GM23338 (cell line): ENCODE data around the gene RNGTT. TPM values are rescaled to one million over a fixed set of nuclear protein-coding genes. Genes with fewer than 3 reads are reported as not detected.

Experiments used
- ATAC-seq: fragments of 200-7000 bp; cut with Tn5 transposase; 3 replicates; pipeline ENCODE4 v1.9.1; 2020
- DNase-seq: peaks from one replicate; pipeline ENCODE4 v3.0.0-alpha.2; 2015; ENCODE audit warnings: low spot score
- H2AFZ ChIP-seq: fragments of 200-600 bp; sonication (generic); 2 replicates; pipeline ENCODE4 v1.8.0; 2016; ENCODE audit warnings: antibody characterized with exemption, mild to moderate bottlenecking, moderate library complexity
- H3F3A ChIP-seq: fragments of 200-600 bp; sonication (generic); replicated peaks from 2 replicates; pipeline ENCODE4 v1.8.0; 2017; ENCODE audit warnings: antibody characterized with exemption, mixed run types, low read depth
- H3K27ac ChIP-seq: fragments of 200-600 bp; sonication (generic); 2 replicates; pipeline ENCODE4 v1.6.1; 2016; ENCODE audit warnings: low read depth
- H3K27me3 ChIP-seq: fragments of 200-600 bp; sonication (generic); 2 replicates; pipeline ENCODE4 v1.8.0; 2016; ENCODE audit warnings: mild to moderate bottlenecking, mixed run types, moderate library complexity; ENCODE audit not compliant: insufficient read depth
- H3K36me3 ChIP-seq: fragments of 200-600 bp; sonication (generic); 2 replicates; pipeline ENCODE4 v1.8.0; 2016; ENCODE audit warnings: mild to moderate bottlenecking; ENCODE audit not compliant: insufficient read depth
- H3K4me1 ChIP-seq: fragments of 200-600 bp; sonication (generic); 2 replicates; pipeline ENCODE4 v1.8.0; 2016; ENCODE audit warnings: mild to moderate bottlenecking, moderate library complexity; ENCODE audit not compliant: insufficient read depth
- H3K4me2 ChIP-seq: fragments of 200-600 bp; sonication (generic); 2 replicates; pipeline ENCODE4 v1.7.1; 2017; ENCODE audit warnings: mixed run types
- H3K4me3 ChIP-seq: fragments of 200-600 bp; sonication (generic); 2 replicates; pipeline ENCODE4 v1.6.1; 2016; ENCODE audit warnings: mixed run types
- H3K79me2 ChIP-seq: fragments of 200-600 bp; sonication (generic); replicated peaks from 2 replicates; pipeline ENCODE4 v1.8.0; 2017; ENCODE audit warnings: mild to moderate bottlenecking; ENCODE audit not compliant: insufficient read depth
- H3K9me2 ChIP-seq: fragments of 200-600 bp; sonication (generic); 2 replicates; pipeline ENCODE4 v1.8.0; 2017; ENCODE audit not compliant: insufficient read depth
- H4K20me1 ChIP-seq: fragments of 200-600 bp; sonication (generic); replicated peaks from 2 replicates; pipeline ENCODE4 v1.8.0; 2017; ENCODE audit warnings: mild to moderate bottlenecking; ENCODE audit not compliant: insufficient read depth
- H3K27ac Mint-ChIP-seq: 2 replicates; pipeline ENCODE4 v1.8.0; 2020; ENCODE audit warnings: inconsistent platforms, mild to moderate bottlenecking, moderate library complexity, mixed read lengths
- H3K27me3 Mint-ChIP-seq: 3 replicates; pipeline ENCODE4 v1.8.0; 2022; ENCODE audit warnings: low read depth, mild to moderate bottlenecking, moderate library complexity, mixed read lengths, inconsistent platforms; ENCODE audit not compliant: insufficient read depth, poor library complexity
- H3K36me3 Mint-ChIP-seq: 3 replicates; pipeline ENCODE4 v1.8.0; 2021; ENCODE audit warnings: low read depth, mild to moderate bottlenecking, inconsistent platforms, moderate library complexity, mixed read lengths
- H3K4me1 Mint-ChIP-seq: 3 replicates; pipeline ENCODE4 v1.8.0; 2020; ENCODE audit warnings: mild to moderate bottlenecking, inconsistent platforms, mixed read lengths
- H3K4me3 Mint-ChIP-seq: 3 replicates; pipeline ENCODE4 v1.8.0; 2021; ENCODE audit warnings: moderate library complexity, mild to moderate bottlenecking, inconsistent platforms, mixed read lengths
- H3K9me3 Mint-ChIP-seq: 3 replicates; pipeline ENCODE4 v1.8.0; 2020; ENCODE audit warnings: moderate library complexity, mild to moderate bottlenecking, inconsistent platforms, mixed read lengths
- CREB1 ChIP-seq: fragments of 250-450 bp; sonication (Bioruptor Pico); IDR thresholded peaks from 2 replicates; pipeline ENCODE4 v1.5.0; 2020; ENCODE audit warnings: low read depth, mild to moderate bottlenecking, moderate library complexity
- CTCF ChIP-seq, 2 experiments: fragments of 200-600 bp in 1 of 2; sonication (generic) in 1 of 2; conservative IDR thresholded peaks; 2 replicates each; pipeline versions ENCODE4 v1.5.1 to v1.6.1; 2016 to 2017; ENCODE audit warnings: antibody characterized with exemption in 2 of 2, low read depth in 2 of 2, mild to moderate bottlenecking in 2 of 2, moderate library complexity in 1 of 2
- ETS1 ChIP-seq: IDR thresholded peaks from 2 replicates; pipeline ENCODE4 v1.6.1; 2016; ENCODE audit warnings: antibody characterized with exemption
- EZH2phosphoT487 ChIP-seq: fragments of 200-600 bp; sonication (generic); IDR thresholded peaks from one replicate; pipeline ENCODE4 v1.8.1; 2018; ENCODE audit warnings: antibody characterized with exemption; ENCODE audit not compliant: unreplicated experiment
- NANOG ChIP-seq: IDR thresholded peaks from 2 replicates; pipeline ENCODE4 v1.6.1; 2016; ENCODE audit warnings: antibody characterized with exemption, borderline replicate concordance
- REST ChIP-seq: IDR thresholded peaks from one replicate; pipeline ENCODE4 v1.6.1; 2018; ENCODE audit warnings: antibody characterized with exemption; ENCODE audit not compliant: unreplicated experiment
- STAT1 ChIP-seq: IDR thresholded peaks from one replicate; pipeline ENCODE4 v1.6.1; 2016; ENCODE audit warnings: antibody characterized with exemption; ENCODE audit not compliant: unreplicated experiment
- ZNF114 ChIP-seq: fragments of 250-450 bp; sonication (Bioruptor Pico); IDR thresholded peaks from 2 replicates; pipeline ENCODE4 v1.5.0; 2020; ENCODE audit warnings: mild to moderate bottlenecking, moderate library complexity
- ZNF331 ChIP-seq: fragments of 250-450 bp; sonication (Bioruptor Pico); IDR thresholded peaks from 2 replicates; pipeline ENCODE4 v1.5.0; 2020; ENCODE audit warnings: low read depth, mild to moderate bottlenecking, moderate library complexity
- polyA plus RNA-seq: library from polyadenylated mRNA; unstranded; fragments of >200 nt; fragmentation: Nextera tagmentation; extraction: Ambion mirVana; gene quantifications from 2 replicates; pipeline ENCODE4 v1.2.1, GENCODE V29; 2016
- total RNA-seq: library from RNA; depleted of rRNA; stranded (reverse); fragments of >200 nt; shearing (Covaris generic); gene quantifications from 2 replicates; pipeline ENCODE4 v1.2.3, GENCODE V29; 2014
- TF ChIP-seq, protein P1 (sequence below): fragments of 250-450 bp; sonication (Bioruptor Pico); IDR thresholded peaks from 2 replicates; pipeline ENCODE4 v1.5.0; 2020; ENCODE audit warnings: mild to moderate bottlenecking, moderate library complexity

Gene RNGTT
- total and polyA plus RNA-seq, 2 experiments from 2014 or later = 11.2 to 29.2 TPM

GRCh38 chr6:88683734-88684133 lies 279.7 kb downstream of the RNGTT start (continued):
- TF ChIP-seq STAT1 (no peak), ZNF114 (no peak), CTCF (conservative IDR thresholded peaks at IDR 0.05; ENCODE audit: low read depth in 2 of 2) (no peak)

DNA sequence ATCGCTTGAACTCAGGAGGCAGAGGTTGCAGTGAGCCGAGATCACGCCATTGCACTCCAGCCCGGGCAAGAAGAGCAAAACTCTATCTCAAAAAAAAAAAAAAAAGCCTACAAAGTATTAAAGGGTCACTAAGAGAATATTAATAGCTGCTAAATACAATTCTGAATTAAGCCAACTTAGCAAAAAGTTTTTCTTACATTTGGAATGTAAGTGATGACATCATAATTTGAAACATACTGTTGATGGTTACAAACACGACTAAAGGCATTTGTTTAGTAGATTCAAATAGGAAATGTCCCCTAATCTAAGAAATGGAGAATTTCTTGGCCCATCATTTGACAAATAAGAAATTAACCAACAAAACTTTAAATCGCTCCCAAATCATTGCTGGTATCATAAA lies 282.8 kb downstream of the RNGTT start:
- peaks cover 2% of the 10 kb centered on the region for H3K27me3 Mint-ChIP-seq
- H3K27ac ChIP-seq = no peak overlapping the region
- no peaks in the 10 kb centered on the region for H3F3A ChIP-seq
- H3K4me1 ChIP-seq = peaks cover 14% of the 10 kb centered on the region
- H3K36me3 ChIP-seq = no peaks in the 10 kb centered on the region
- no peaks in the 10 kb centered on the region for H3K27me3 ChIP-seq
- H3K4me1 Mint-ChIP-seq = peaks cover 14% of the 10 kb centered on the region
- no peak overlapping the region for H3K4me3 Mint-ChIP-seq
- DNase-seq = no peak
- no peaks in the 10 kb centered on the region for H3K79me2 ChIP-seq
- no peak for ATAC-seq
- H3K9me3 Mint-ChIP-seq = no peaks in the 10 kb centered on the region
- no peak overlapping the region for H3K27ac Mint-ChIP-seq
- no peak overlapping the region for H3K4me3 ChIP-seq
- 0 out of 2 replicates have a peak, but pooled peaks cover 4% of the 10 kb centered on the region for H4K20me1 ChIP-seq
- no peaks in the 10 kb centered on the region for H3K9me2 ChIP-seq
- H3K4me2 ChIP-seq = no peak overlapping the region
- no peak overlapping the region for H2AFZ ChIP-seq
- no peaks in the 10 kb centered on the region for H3K36me3 Mint-ChIP-seq
- TF ChIP-seq REST = no peak
- no peak for TF ChIP-seq CREB1 (CRISPR knock-in tag)
- TF ChIP-seq EZH2phosphoT487 = no peak
- no peak for TF ChIP-seq CTCF (conservative IDR thresholded peaks at IDR 0.05; ENCODE audit: low read depth in 2 of 2)
- no peak for TF ChIP-seq STAT1
- TF ChIP-seq, protein P1, sequence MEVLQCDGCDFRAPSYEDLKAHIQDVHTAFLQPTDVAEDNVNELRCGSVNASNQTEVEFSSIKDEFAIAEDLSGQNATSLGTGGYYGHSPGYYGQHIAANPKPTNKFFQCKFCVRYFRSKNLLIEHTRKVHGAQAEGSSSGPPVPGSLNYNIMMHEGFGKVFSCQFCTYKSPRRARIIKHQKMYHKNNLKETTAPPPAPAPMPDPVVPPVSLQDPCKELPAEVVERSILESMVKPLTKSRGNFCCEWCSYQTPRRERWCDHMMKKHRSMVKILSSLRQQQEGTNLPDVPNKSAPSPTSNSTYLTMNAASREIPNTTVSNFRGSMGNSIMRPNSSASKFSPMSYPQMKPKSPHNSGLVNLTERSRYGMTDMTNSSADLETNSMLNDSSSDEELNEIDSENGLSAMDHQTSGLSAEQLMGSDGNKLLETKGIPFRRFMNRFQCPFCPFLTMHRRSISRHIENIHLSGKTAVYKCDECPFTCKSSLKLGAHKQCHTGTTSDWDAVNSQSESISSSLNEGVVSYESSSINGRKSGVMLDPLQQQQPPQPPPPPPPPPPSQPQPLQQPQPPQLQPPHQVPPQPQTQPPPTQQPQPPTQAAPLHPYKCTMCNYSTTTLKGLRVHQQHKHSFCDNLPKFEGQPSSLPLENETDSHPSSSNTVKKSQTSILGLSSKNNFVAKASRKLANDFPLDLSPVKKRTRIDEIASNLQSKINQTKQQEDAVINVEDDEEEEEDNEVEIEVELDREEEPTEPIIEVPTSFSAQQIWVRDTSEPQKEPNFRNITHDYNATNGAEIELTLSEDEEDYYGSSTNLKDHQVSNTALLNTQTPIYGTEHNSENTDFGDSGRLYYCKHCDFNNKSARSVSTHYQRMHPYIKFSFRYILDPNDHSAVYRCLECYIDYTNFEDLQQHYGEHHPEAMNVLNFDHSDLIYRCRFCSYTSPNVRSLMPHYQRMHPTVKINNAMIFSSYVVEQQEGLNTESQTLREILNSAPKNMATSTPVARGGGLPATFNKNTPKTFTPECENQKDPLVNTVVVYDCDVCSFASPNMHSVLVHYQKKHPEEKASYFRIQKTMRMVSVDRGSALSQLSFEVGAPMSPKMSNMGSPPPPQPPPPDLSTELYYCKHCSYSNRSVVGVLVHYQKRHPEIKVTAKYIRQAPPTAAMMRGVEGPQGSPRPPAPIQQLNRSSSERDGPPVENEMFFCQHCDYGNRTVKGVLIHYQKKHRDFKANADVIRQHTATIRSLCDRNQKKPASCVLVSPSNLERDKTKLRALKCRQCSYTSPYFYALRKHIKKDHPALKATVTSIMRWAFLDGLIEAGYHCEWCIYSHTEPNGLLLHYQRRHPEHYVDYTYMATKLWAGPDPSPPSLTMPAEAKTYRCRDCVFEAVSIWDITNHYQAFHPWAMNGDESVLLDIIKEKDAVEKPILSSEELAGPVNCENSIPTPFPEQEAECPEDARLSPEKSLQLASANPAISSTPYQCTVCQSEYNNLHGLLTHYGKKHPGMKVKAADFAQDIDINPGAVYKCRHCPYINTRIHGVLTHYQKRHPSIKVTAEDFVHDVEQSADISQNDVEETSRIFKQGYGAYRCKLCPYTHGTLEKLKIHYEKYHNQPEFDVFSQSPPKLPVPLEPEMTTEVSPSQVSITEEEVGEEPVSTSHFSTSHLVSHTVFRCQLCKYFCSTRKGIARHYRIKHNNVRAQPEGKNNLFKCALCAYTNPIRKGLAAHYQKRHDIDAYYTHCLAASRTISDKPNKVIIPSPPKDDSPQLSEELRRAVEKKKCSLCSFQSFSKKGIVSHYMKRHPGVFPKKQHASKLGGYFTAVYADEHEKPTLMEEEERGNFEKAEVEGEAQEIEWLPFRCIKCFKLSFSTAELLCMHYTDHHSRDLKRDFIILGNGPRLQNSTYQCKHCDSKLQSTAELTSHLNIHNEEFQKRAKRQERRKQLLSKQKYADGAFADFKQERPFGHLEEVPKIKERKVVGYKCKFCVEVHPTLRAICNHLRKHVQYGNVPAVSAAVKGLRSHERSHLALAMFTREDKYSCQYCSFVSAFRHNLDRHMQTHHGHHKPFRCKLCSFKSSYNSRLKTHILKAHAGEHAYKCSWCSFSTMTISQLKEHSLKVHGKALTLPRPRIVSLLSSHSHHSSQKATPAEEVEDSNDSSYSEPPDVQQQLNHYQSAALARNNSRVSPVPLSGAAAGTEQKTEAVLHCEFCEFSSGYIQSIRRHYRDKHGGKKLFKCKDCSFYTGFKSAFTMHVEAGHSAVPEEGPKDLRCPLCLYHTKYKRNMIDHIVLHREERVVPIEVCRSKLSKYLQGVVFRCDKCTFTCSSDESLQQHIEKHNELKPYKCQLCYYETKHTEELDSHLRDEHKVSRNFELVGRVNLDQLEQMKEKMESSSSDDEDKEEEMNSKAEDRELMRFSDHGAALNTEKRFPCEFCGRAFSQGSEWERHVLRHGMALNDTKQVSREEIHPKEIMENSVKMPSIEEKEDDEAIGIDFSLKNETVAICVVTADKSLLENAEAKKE (CRISPR knock-in tag) = no peak
- no peak for TF ChIP-seq ZNF331
- no peak for TF ChIP-seq ETS1
- no peak for TF ChIP-seq NANOG
- no peak for TF ChIP-seq ZNF114
